ENCODE data around the gene ELMOD2.

DNA sequence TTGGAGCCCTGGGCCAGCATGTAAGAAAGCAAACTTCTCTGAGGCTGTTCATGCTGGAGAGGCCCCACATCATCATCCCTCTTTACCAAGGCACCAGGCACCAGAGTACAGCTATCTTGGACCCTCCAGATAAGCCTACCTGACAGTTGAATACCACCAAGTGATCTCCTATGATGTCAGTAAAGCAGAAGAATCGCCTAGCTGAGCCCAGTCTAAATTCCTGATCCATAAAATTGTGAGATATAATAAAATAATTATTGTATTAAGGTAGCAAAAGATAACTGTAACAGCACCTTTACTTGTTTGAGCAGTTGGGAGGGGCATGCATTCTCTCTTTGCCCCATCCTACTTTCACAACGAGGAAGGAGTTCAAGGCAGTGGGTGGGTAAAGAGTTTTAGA lies 47.7 kb downstream of the ELMOD2 start:
- TF ChIP-seq, protein P1, sequence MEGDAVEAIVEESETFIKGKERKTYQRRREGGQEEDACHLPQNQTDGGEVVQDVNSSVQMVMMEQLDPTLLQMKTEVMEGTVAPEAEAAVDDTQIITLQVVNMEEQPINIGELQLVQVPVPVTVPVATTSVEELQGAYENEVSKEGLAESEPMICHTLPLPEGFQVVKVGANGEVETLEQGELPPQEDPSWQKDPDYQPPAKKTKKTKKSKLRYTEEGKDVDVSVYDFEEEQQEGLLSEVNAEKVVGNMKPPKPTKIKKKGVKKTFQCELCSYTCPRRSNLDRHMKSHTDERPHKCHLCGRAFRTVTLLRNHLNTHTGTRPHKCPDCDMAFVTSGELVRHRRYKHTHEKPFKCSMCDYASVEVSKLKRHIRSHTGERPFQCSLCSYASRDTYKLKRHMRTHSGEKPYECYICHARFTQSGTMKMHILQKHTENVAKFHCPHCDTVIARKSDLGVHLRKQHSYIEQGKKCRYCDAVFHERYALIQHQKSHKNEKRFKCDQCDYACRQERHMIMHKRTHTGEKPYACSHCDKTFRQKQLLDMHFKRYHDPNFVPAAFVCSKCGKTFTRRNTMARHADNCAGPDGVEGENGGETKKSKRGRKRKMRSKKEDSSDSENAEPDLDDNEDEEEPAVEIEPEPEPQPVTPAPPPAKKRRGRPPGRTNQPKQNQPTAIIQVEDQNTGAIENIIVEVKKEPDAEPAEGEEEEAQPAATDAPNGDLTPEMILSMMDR (IDR thresholded peaks at IDR 0.05; ENCODE audit: poor library complexity), result no peak
- TF ChIP-seq EZH2 (IDR thresholded peaks at IDR 0.05; ENCODE audit: borderline replicate concordance), result no peak
- TF ChIP-seq EZH2phosphoT487 (IDR thresholded peaks at IDR 0.05; ENCODE audit: low read depth, severe bottlenecking, unreplicated experiment), result no peak
